HG02852 (cell line): ENCODE results near the gene SIM2.

ENCODE experiments used
- ATAC-seq: cut with Tn5 transposase; IDR thresholded peaks from one replicate; pipeline ENCODE4 v1.9.1; 2021; ENCODE audit warnings: mild to moderate bottlenecking, moderate library complexity; ENCODE audit not compliant: unreplicated experiment

SIM2 gene

DNA sequence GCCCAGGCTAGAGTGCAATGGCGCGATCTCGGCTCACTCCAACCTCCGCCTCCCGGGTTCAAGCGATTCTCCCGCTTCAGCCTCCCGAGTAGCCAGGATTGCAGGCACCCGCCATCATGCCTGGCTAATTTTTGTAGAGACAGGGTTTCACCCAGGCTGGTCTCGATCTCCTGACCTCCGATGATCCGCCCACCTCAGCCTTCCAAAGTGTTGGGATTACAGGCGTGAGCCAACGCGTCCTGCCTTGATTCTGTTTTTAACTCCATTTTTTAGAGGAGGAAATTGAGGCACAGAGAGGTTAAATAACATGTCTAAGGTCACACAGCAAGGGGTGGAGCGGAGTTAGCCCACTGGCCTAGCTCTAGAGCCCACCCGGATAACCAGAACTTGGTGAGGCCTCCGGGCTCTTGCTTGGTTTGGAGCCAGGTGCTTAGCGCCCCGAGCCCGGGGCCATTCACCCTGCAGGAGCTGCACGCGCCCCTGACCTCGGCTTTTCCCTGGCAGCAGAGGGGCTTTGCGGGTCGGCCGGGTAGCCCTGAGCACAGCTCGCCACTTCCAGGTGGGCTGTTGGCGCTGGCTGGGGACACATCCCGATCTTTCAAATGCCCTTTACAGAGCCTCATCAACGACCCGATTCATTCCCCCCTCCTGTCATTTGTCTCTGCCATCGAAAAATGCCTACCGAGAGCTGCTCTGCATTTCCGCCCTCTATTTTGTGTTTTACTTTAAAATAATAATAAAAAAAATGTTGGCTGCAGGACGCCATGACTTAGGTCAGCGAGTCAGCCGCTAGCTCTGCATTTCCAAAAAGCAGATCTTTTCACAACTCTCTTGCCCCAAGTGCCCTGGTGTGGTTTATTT, 11.2 kb downstream of the SIM2 start:
- ATAC-seq, result no peak

- ATAC-seq, result no peak
Measured at GRCh38 chr21:36710729-36711048, 11.8 kb downstream of the SIM2 start.

DNA sequence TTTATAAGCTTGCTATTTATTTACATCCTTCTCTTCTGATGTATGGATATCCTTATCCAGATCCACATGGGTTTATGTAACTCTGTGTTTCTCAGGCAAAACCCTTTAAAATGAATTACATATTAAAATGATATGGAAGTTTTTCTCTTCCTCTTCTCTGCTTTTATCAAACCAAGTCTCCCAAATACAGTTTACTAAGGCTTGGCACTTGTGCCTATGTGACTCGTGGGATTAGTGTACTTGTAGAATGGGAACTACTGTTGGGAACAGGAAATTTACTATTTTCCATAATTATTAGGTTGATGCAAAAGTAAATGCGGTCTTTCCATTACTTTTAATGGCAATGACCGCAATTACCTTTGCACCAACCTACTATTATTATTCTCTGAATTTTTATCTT, 14.8 kb downstream of the SIM2 start:
- no peak for ATAC-seq

DNA sequence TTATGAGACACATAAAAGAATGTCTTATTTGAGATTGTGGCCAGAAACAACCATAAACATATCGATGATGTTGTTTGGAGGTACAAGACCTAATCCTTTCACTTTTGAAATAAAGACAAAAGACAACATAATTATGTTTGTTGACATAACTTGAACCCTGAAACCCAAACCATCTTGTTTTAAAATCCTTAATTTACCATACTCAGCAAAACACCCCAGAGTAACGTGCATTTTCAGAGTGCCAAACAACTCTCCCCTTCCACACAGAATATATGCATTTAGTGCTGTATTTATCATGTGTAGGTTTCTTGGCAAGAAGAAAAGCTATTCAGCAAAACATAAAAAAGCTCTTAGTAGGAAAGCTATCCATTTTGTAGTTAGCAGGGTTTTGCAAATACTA, 17.5 kb downstream of the SIM2 start:
- ATAC-seq, result no peak

DNA sequence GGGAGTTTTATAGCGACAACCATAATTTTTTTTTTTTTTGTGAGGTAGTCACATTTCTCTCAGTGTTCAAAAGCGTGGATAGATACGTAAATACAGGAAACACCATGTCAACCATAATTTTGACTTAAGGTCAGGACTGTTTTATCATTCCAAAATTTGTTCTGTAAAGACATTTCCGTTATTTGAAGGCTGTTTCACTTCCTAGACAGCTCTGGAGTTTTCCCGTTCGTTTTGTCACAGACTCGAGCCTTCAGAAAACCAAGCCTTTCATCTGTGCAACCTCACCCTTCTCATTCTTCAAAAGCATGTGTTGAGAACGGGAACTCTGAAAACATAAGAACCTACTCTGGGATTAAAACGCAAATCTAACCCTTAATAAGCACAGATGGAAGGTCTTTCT, 17.9 kb downstream of the SIM2 start:
- ATAC-seq, result no peak

- ATAC-seq, result no peak
Measured at GRCh38 chr21:36717976-36718375, 19.1 kb downstream of the SIM2 start.

GRCh38 chr21:36718951-36719501, 20.1 kb downstream of the SIM2 start:
- ATAC-seq, result no peak

DNA sequence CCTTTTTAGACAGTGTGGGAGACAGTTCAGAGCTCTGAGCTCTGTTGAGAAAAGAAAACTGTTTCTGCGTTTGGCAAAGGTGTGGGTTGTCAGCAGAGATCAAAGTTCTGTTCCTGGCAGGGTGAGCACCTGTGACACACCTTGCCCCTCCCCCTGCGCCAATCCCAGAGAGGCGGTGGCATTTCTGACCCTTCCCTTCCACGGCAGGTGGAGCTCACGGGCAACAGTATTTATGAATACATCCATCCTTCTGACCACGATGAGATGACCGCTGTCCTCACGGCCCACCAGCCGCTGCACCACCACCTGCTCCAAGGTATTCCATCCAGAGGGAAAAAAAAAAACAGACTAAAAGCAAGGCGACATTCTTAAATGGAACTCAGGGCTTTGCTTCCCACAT, 20.7 kb downstream of the SIM2 start:
- ATAC-seq, result no peak

- no peak for ATAC-seq
Measured at GRCh38 chr21:36721817-36722216, 22.9 kb downstream of the SIM2 start.

GRCh38 chr21:36722370-36723368, 23.8 kb downstream of the SIM2 start:
- no peak for ATAC-seq

- ATAC-seq, result no peak
Measured at GRCh38 chr21:36723371-36723881, 24.5 kb downstream of the SIM2 start.

- ATAC-seq, result no peak
Measured at GRCh38 chr21:36724660-36725059, 25.7 kb downstream of the SIM2 start.

DNA sequence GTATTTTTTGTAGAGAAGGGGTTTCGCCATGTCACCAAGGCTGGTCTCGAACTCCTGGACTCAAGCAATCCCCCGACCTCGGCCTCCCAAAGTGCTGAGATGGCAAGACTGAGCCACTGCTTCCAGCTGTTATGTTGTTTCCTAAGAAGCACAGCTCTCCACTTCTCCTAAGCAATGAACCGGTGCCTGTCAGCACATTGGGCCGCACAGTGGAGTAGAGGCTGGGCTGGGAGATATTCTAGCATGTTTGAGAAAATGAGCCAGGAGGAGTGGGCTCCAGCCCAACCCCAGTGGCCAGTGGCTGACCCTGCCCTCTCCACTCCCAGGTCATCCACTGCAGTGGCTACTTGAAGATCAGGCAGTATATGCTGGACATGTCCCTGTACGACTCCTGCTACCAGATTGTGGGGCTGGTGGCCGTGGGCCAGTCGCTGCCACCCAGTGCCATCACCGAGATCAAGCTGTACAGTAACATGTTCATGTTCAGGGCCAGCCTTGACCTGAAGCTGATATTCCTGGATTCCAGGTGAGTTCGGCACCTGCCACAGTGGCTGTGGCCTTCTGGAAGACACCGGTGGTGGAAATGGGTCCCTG, 27.0 kb downstream of the SIM2 start:
- ATAC-seq, result no peak

- ATAC-seq, result no peak
Measured at GRCh38 chr21:36727866-36728265, 29.0 kb downstream of the SIM2 start.

- no peak for ATAC-seq
Measured at GRCh38 chr21:36728371-36729111, 29.6 kb downstream of the SIM2 start.

- ATAC-seq, result no peak
Measured at GRCh38 chr21:36729310-36729970, 30.5 kb downstream of the SIM2 start.

DNA sequence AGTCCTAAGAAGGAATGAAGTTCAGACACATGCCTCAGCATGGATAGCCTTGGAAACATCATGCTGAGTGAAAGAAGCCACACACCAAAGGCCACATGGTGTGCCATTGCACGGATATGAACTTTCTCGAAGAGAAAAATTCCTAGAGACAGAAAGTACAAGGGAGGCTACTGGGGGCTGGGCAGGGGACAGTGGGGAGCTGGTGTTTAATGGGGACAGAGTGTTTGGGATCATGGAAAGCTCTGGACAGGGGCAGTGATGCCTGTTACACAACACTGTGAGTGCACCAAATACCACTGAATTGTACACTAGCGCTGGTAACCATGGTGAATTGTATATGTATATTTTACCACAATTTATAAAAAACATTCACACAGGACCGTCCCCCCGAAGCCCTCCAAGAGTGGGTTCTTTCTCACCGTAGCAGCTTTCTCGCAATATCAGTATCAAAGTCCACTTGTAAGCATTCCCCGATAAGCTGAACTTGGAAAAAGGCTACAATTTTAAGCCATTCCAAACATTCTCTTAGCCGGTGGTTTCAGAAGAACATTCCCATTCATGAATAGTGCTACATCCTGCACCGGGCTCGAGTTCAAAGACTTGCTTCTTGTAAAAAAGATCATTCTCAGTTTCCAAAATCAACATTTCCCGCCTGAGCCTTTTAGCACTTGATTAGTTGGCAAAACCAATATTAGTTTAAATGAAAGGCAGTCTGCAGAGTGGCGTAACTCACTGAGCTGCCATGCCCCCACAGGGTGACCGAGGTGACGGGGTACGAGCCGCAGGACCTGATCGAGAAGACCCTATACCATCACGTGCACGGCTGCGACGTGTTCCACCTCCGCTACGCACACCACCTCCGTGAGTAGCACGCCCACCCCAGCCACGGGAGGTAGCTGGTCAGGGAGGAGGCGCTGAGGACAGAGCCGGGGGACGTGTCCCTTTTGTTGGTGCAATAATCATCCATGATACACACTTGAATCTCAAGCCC, 31.7 kb downstream of the SIM2 start:
- no peak for ATAC-seq

GRCh38 chr21:36732217-36732616, 33.3 kb downstream of the SIM2 start:
- ATAC-seq, result no peak

GRCh38 chr21:36732761-36733160, 33.8 kb downstream of the SIM2 start:
- ATAC-seq, result no peak
